Ovary (tissue), 9 donors: ENCODE results near the gene PIBF1. TPM values are rescaled to one million over a fixed set of nuclear protein-coding genes. Genes with fewer than 3 reads are reported as not detected.
A peak's percentile ranks its signal among the peaks of the same experiment; 100 is the strongest.

Experiments used
- DNase-seq, 5 donors: peaks; one replicate each; pipeline ENCODE4 v3.0.0-alpha.2; 2019 to 2020
- H3K27ac ChIP-seq, 2 donors: fragments of 200-600 bp; one replicate each; pipeline versions ENCODE4 v1.5.1 to v1.8.0; 2019 to 2022
- H3K27me3 ChIP-seq: fragments of 200-600 bp; one replicate; pipeline ENCODE4 v1.8.0; 2022
- H3K36me3 ChIP-seq: fragments of 200-600 bp; sonication (generic); one replicate; pipeline ENCODE4 v1.5.1; 2019
- H3K4me1 ChIP-seq: one replicate; pipeline ENCODE4 v1.8.1; 2013; ENCODE audit warnings: mild to moderate bottlenecking, moderate library complexity; ENCODE audit not compliant: insufficient read depth
- H3K4me3 ChIP-seq: fragments of 200-600 bp; sonication (generic); one replicate; pipeline ENCODE4 v1.5.1; 2017
- H3K9me3 ChIP-seq, 2 donors: fragments of 200-600 bp in 1 of 2; sonication (generic) in 1 of 2; one replicate each; pipeline versions ENCODE4 v1.5.1 to v1.8.1; 2013 to 2019; ENCODE audit warnings: mild to moderate bottlenecking in 1 of 2, moderate library complexity in 1 of 2
- EP300 ChIP-seq: sonication (generic); formaldehyde crosslinking; IDR thresholded peaks from one replicate; pipeline ENCODE4 v1.6.1; 2017; ENCODE audit warnings: antibody characterized with exemption
- POLR2A ChIP-seq: fragments of 450-650 bp; IDR thresholded peaks from one replicate; pipeline ENCODE4 v1.6.1; 2017; ENCODE audit warnings: antibody characterized with exemption, mild to moderate bottlenecking, moderate library complexity
- WGBS, 3 donors: extraction: QIAGEN DNeasy Blood & Tissue Kit in 1 of 3; methylation state at CpG; one replicate each; pipeline versions ENCODE4 v1.1.5 to v1.1.7; 2013 to 2017; 5-methylcytosine and 5-hydroxymethylcytosine counted together
- intact Hi-C, 4 donors: fragments of 100-400 bp; cut with DNase I; formaldehyde crosslinking; loops; one replicate each; pipeline versions ENCODE4 v1.11.0 to v1.15.1; 2022 to 2023
- polyA plus RNA-seq, 2 donors: library from polyadenylated mRNA; stranded (reverse); fragments of 200-250 nt in 1 of 2; fragments of 350-450 nt in 1 of 2; fragmentation: Illumina TruSeq in 1 of 2; extraction: RNeasy Lipid Tissue Mini Kit (QIAGEN cat#74804) in 1 of 2; gene quantifications; one replicate each; pipeline ENCODE4 v1.2.3, GENCODE V29; 2013 to 2014
- total RNA-seq, 7 donors: library from RNA; depleted of rRNA in 2 of 7; stranded (reverse); fragments of >200 nt in 2 of 7; fragmentation: NEBNext Ultra II Directional in 3 of 7; extraction: Animal tissue kit (Norgen Biotek cat#: 25700) in 3 of 7; gene quantifications; one replicate each; pipeline versions ENCODE4 v1.1.0 to v1.2.4, GENCODE V29; 2016 to 2023
- TF ChIP-seq, protein P1 (sequence below), 3 donors: fragments of 450-650 bp in 2 of 3; fragments of 200-600 bp in 1 of 3; IDR thresholded peaks; one replicate each; pipeline versions ENCODE4 v1.5.1 to v1.8.0; 2016 to 2022; ENCODE audit warnings: antibody characterized with exemption in 3 of 3, mild to moderate bottlenecking in 1 of 3
- donor health status: DM: no; HTN: no; CAD: no; lungs with moderate emphysema.
- donor health status: DM: no; HTN: no; CAD: no.
- donor health status: Bipolar disorder and iron deficiency.
- donor health status: DM: yes; HTN: yes; CAD: no.
- donor health status: DM: no; HTN: no; CAD: no.
- donor health status: DM: yes; HTN: yes; CAD: no.

PIBF1 gene
- total and polyA plus RNA-seq, 9 donors: 9.8 to 45.7 (median 22.0) TPM

GRCh38 chr13:72808917-72809500 lies 27.1 kb downstream of the PIBF1 start:
- H3K4me3 ChIP-seq: no peak overlapping the region
- no peak overlapping the region for H3K27ac ChIP-seq
- TF ChIP-seq, protein P1, sequence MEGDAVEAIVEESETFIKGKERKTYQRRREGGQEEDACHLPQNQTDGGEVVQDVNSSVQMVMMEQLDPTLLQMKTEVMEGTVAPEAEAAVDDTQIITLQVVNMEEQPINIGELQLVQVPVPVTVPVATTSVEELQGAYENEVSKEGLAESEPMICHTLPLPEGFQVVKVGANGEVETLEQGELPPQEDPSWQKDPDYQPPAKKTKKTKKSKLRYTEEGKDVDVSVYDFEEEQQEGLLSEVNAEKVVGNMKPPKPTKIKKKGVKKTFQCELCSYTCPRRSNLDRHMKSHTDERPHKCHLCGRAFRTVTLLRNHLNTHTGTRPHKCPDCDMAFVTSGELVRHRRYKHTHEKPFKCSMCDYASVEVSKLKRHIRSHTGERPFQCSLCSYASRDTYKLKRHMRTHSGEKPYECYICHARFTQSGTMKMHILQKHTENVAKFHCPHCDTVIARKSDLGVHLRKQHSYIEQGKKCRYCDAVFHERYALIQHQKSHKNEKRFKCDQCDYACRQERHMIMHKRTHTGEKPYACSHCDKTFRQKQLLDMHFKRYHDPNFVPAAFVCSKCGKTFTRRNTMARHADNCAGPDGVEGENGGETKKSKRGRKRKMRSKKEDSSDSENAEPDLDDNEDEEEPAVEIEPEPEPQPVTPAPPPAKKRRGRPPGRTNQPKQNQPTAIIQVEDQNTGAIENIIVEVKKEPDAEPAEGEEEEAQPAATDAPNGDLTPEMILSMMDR (IDR thresholded peaks at IDR 0.05): peak in 1 of 3 donors; percentile 33
- TF ChIP-seq POLR2A: no peak
- WGBS, 3 donors: 0 to 5% (median 4%) methylated on average over 1 of the region's 1 CpG
- intact Hi-C loops: no loop called here
- no peak for DNase-seq
- H3K36me3 ChIP-seq: no peaks in the 10 kb centered on the region
- H3K4me1 ChIP-seq: no peaks in the 10 kb centered on the region
- H3K9me3 ChIP-seq: no peaks in the 10 kb centered on the region
- no peaks in the 10 kb centered on the region for H3K27me3 ChIP-seq

DNA sequence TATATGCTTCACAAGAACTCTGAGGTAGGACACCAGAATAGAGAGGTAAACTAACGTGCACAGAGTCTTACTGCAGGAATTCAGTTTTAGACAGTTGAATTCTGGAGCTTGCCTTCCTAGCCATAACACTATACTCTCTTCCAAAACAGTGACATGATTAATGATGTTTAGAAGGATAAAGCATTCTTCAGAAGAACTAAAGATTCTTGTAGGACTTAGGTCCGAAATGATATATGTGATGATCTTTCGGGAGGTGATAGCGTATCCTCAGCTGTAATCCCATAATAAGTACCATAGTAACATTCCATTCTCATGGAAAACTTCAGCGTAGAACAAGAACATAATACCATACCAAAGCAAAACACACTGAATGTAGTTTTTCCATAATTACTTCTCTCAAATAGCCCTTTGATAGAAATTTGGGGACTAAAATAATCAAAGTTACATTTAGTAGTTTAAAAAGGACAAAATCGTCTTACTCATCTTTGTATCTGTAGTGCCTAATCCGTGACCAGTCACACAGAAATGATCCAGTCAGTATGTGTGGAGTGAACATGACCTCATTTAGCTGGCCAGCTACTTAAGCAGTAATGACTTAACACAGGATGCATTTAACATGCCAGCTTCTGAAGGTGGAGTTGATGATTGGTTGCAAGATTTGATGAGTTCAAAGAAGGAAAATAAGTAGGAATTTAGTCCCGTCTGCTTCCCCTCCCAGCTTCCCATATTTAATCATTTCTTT lies 38.4 kb downstream of the PIBF1 start:
- no peaks in the 10 kb centered on the region for H3K4me1 ChIP-seq
- H3K27ac ChIP-seq: no peak overlapping the region
- H3K4me3 ChIP-seq: no peak overlapping the region
- no peaks in the 10 kb centered on the region for H3K36me3 ChIP-seq
- no peak for DNase-seq
- 26 to 31% (median 29%) methylated on average over 8 of the region's 8 CpGs for WGBS, 3 donors
- H3K9me3 ChIP-seq: no peaks in the 10 kb centered on the region
- no peaks in the 10 kb centered on the region for H3K27me3 ChIP-seq
- intact Hi-C loops: no loop called here
- TF ChIP-seq POLR2A (no peak), EP300 (no peak)
- TF ChIP-seq, protein P1 (IDR thresholded peaks at IDR 0.05): no peak

DNA sequence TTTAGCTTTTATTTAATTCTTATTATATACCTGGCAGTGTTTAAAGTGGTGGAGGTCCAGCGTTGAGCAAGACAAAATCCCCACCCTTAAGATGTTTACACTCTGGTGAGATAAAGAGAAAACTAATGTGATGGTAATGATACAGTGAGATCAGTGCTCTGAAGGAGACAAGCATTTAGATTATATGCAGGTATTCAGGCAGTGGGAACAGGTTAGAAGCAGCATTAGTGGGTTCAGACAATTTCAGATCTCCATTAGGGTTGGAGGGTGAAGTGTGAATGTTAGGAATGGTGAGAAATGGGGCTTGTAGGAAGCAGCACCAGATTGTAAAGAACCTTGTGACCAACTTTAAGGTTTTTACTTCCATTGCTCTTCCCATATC lies 39.0 kb downstream of the PIBF1 start:
- no peak for DNase-seq
- intact Hi-C loops: no loop called here
- Histone ChIP-seq H3K36me3 (no peaks in the 10 kb centered on the region), H3K4me1 (no peaks in the 10 kb centered on the region), H3K27ac (no peak overlapping the region), H3K27me3 (no peaks in the 10 kb centered on the region), H3K4me3 (no peak overlapping the region), H3K9me3 (no peaks in the 10 kb centered on the region)
- WGBS, 3 donors: 64 to 72% (median 66%) methylated on average over 1 of the region's 1 CpG
- TF ChIP-seq POLR2A (no peak), EP300 (no peak)
- TF ChIP-seq, protein P1 (IDR thresholded peaks at IDR 0.05): no peak

DNA sequence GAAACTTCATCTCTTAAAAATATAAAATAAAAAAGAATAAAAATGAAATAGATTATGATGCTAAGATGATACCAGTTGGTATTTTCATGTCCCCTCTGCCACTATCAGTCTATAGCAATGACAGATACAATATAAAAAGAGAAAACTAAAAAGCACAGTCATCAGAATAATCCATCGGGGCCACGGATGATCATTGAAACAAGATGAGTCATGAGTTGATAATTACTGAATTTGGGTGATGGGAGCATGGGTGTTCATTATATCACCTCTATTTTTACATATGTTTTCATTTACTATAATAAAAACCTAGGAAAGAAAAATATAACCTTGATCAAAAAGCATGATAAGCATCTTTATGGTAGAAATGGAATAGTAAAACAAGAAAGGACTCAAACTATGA lies 41.1 kb downstream of the PIBF1 start:
- no peak for DNase-seq
- no peak overlapping the region for H3K4me3 ChIP-seq
- H3K27me3 ChIP-seq: no peaks in the 10 kb centered on the region
- intact Hi-C loops: no loop called here
- no peaks in the 10 kb centered on the region for H3K9me3 ChIP-seq
- H3K36me3 ChIP-seq: no peaks in the 10 kb centered on the region
- WGBS, 3 donors: 95 to 97% (median 96%) methylated on average over 2 of the region's 2 CpGs
- H3K27ac ChIP-seq: no peak overlapping the region
- H3K4me1 ChIP-seq: no peaks in the 10 kb centered on the region
- TF ChIP-seq EP300 (no peak), POLR2A (no peak)
- TF ChIP-seq, protein P1 (IDR thresholded peaks at IDR 0.05): no peak
